Measurements from ENCODE around the gene SAV1.

GRCh38 chr14:50620341-50620740 lies 47.8 kb downstream of the SAV1 start:
- TF ChIP-seq, protein P1, sequence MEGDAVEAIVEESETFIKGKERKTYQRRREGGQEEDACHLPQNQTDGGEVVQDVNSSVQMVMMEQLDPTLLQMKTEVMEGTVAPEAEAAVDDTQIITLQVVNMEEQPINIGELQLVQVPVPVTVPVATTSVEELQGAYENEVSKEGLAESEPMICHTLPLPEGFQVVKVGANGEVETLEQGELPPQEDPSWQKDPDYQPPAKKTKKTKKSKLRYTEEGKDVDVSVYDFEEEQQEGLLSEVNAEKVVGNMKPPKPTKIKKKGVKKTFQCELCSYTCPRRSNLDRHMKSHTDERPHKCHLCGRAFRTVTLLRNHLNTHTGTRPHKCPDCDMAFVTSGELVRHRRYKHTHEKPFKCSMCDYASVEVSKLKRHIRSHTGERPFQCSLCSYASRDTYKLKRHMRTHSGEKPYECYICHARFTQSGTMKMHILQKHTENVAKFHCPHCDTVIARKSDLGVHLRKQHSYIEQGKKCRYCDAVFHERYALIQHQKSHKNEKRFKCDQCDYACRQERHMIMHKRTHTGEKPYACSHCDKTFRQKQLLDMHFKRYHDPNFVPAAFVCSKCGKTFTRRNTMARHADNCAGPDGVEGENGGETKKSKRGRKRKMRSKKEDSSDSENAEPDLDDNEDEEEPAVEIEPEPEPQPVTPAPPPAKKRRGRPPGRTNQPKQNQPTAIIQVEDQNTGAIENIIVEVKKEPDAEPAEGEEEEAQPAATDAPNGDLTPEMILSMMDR (IDR thresholded peaks at IDR 0.05; ENCODE audit: poor library complexity) = no peak
- TF ChIP-seq EZH2 (IDR thresholded peaks at IDR 0.05; ENCODE audit: borderline replicate concordance) = no peak
- TF ChIP-seq EZH2phosphoT487 (IDR thresholded peaks at IDR 0.05; ENCODE audit: low read depth, severe bottlenecking, unreplicated experiment) = no peak

Data from hepatocyte (in vitro differentiated cells).